Ovary (tissue), 9 donors: ENCODE results near the gene CCDC71L. TPM values are rescaled to one million over a fixed set of nuclear protein-coding genes. Genes with fewer than 3 reads are reported as not detected.

Experiments used
- DNase-seq, 5 donors: peaks; one replicate each; pipeline ENCODE4 v3.0.0-alpha.2; 2019 to 2020
- H3K27ac ChIP-seq, 2 donors: fragments of 200-600 bp; one replicate each; pipeline versions ENCODE4 v1.5.1 to v1.8.0; 2019 to 2022
- H3K27me3 ChIP-seq: fragments of 200-600 bp; one replicate; pipeline ENCODE4 v1.8.0; 2022
- H3K36me3 ChIP-seq: fragments of 200-600 bp; sonication (generic); one replicate; pipeline ENCODE4 v1.5.1; 2019
- H3K4me1 ChIP-seq: one replicate; pipeline ENCODE4 v1.8.1; 2013; ENCODE audit warnings: mild to moderate bottlenecking, moderate library complexity; ENCODE audit not compliant: insufficient read depth
- H3K4me3 ChIP-seq: fragments of 200-600 bp; sonication (generic); one replicate; pipeline ENCODE4 v1.5.1; 2017
- H3K9me3 ChIP-seq, 2 donors: fragments of 200-600 bp in 1 of 2; sonication (generic) in 1 of 2; one replicate each; pipeline versions ENCODE4 v1.5.1 to v1.8.1; 2013 to 2019; ENCODE audit warnings: mild to moderate bottlenecking in 1 of 2, moderate library complexity in 1 of 2
- CTCF ChIP-seq, 3 donors: fragments of 450-650 bp in 2 of 3; fragments of 200-600 bp in 1 of 3; IDR thresholded peaks; one replicate each; pipeline versions ENCODE4 v1.5.1 to v1.8.0; 2016 to 2022; ENCODE audit warnings: antibody characterized with exemption in 3 of 3, mild to moderate bottlenecking in 1 of 3
- EP300 ChIP-seq: sonication (generic); formaldehyde crosslinking; IDR thresholded peaks from one replicate; pipeline ENCODE4 v1.6.1; 2017; ENCODE audit warnings: antibody characterized with exemption
- POLR2A ChIP-seq: fragments of 450-650 bp; IDR thresholded peaks from one replicate; pipeline ENCODE4 v1.6.1; 2017; ENCODE audit warnings: antibody characterized with exemption, mild to moderate bottlenecking, moderate library complexity
- WGBS, 3 donors: extraction: QIAGEN DNeasy Blood & Tissue Kit in 1 of 3; methylation state at CpG; one replicate each; pipeline versions ENCODE4 v1.1.5 to v1.1.7; 2013 to 2017; 5-methylcytosine and 5-hydroxymethylcytosine counted together
- intact Hi-C, 4 donors: fragments of 100-400 bp; cut with DNase I; formaldehyde crosslinking; loops; one replicate each; pipeline versions ENCODE4 v1.11.0 to v1.15.1; 2022 to 2023
- polyA plus RNA-seq, 2 donors: library from polyadenylated mRNA; stranded (reverse); fragments of 200-250 nt in 1 of 2; fragments of 350-450 nt in 1 of 2; fragmentation: Illumina TruSeq in 1 of 2; extraction: RNeasy Lipid Tissue Mini Kit (QIAGEN cat#74804) in 1 of 2; gene quantifications; one replicate each; pipeline ENCODE4 v1.2.3, GENCODE V29; 2013 to 2014
- total RNA-seq, 7 donors: library from RNA; depleted of rRNA in 2 of 7; stranded (reverse); fragments of >200 nt in 2 of 7; fragmentation: NEBNext Ultra II Directional in 3 of 7; extraction: Animal tissue kit (Norgen Biotek cat#: 25700) in 3 of 7; gene quantifications; one replicate each; pipeline versions ENCODE4 v1.1.0 to v1.2.4, GENCODE V29; 2016 to 2023
- donor health status: DM: no; HTN: no; CAD: no; lungs with moderate emphysema.
- donor health status: DM: no; HTN: no; CAD: no.
- donor health status: Bipolar disorder and iron deficiency.
- donor health status: DM: yes; HTN: yes; CAD: no.
- donor health status: DM: no; HTN: no; CAD: no.
- donor health status: DM: yes; HTN: yes; CAD: no.

Gene CCDC71L
- total and polyA plus RNA-seq, 9 donors: 9.9 to 77.1 (median 18.5) TPM

DNA sequence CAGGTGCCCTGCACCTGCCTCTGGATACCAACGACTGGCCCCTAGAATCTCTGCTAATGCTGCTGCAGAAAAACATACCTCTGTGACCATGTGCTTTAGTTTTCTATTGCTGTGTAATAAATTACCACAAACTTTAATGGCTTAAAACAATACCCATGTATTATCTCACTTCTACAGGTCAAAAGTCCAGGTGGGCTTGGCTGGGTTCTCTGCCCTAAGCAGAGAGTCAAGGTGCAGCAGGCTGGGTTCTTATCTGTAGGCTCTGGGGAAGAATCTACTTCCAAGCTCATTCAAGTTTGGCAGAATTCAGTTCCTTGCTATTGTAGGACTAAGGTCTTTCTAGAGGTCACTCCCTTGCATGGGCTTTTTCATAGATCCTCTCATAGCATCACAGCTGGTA lies 52.3 kb downstream of the CCDC71L start:
- no peak overlapping the region for H3K27ac ChIP-seq
- TF ChIP-seq EP300: no peak
- TF ChIP-seq CTCF (IDR thresholded peaks at IDR 0.05): no peak
- no peak for TF ChIP-seq POLR2A
- WGBS, 3 donors: 53 to 78% (median 70%) methylated on average over 1 of the region's 1 CpG
- H3K27me3 ChIP-seq: no peaks in the 10 kb centered on the region
- no peak for DNase-seq
- H3K9me3 ChIP-seq: no peaks in the 10 kb centered on the region
- intact Hi-C loops: no loop called here
- no peaks in the 10 kb centered on the region for H3K36me3 ChIP-seq
- H3K4me1 ChIP-seq: no peaks in the 10 kb centered on the region
- no peak overlapping the region for H3K4me3 ChIP-seq

Other genes starting within 250 kb of the CCDC71L start
- 1 to 10 TPM; 1.3 to 4.5 (median 2.3) TPM for gene PIK3CG, start 204.1 kb upstream of the CCDC71L start, total RNA-seq
- gene PIK3CG, start 204.1 kb upstream of the CCDC71L start, polyA plus RNA-seq: 1 to 10 TPM in 1 of 2 donors, under 1 TPM in 1; 0.31 to 4.9 TPM